Right kidney (tissue), 1 donor: ENCODE data around the gene ERI3.

Experiments used
- DNase-seq: peaks from one replicate; pipeline ENCODE4 v3.0.0-alpha.2; 2016

ERI3 gene

DNA sequence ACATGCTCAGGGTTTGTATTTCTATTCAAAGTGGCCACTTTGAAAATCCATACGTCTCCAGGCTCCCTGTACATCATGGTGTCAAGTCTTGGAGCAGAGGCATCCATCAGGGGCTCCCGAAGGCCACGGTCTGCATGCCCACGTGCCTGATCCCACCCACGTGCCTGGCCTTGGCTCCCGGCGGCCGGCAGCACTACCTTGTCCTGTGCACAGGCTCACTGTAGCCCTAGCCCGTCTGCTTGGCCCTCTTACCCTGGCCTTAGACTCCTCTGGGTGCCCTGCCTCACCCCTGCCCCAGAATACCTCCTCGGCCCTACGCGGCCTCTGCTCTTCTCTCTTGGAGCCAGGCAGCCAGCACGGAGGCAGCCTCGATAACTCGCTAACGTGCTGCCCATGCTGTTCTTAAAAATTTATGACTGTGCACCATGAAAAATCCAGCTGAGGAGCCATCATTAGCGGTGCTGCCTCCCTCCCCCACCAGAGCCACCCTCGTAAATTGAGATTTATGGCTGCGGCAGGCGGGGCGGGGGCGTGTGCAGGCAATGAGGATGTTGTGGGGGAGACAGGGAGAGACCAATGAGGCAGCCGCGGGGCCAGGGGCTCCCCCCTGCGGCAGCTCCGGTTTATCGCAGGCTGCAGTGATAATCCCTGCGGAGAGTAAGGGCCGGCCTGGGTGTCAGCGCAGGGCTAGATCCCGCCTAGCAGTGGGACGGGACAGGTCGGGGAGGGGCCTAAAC, 117.2 kb downstream of the ERI3 start:
- peak; percentile 83 for DNase-seq

DNA sequence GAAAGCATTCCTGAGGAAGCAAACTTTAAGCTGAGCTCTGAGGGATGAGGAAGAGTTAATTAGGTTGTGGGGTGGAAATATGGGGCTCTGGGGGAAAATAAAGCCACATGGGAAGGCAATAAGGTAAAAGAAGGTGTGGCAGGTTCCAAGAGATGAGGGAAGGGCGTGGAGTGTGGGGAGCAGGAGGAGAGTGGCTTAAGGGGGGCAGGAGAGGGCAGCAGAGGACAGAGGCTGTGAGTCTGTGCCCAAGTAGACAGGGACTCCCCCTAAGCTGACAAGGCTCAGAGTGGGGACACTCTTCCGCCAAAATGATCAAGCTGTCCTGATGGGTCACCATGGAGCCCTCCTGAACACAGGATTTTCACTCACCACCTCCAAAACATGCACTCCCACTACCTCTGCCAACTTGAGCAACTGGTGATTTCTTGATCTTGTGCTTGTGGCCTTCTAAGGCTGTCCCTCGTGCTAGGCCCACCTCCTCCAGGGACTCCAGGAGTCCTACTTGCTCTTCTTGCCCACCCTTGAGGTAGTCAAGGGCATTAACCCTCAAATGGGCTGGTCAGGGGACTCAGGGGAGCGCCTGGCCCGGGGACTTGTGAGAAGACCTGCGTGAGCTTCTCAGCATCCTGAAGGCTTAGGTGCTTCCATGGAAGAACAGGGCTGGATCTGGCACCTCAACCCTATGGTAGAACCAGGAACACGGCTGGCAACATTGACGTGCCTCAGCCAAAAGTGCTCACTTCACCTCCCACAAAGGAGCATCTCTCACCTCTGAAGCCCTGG, 118.4 kb downstream of the ERI3 start:
- DNase-seq: no peak

GRCh38 chr1:44235808-44236207, 119.2 kb downstream of the ERI3 start:
- no peak for DNase-seq

DNA sequence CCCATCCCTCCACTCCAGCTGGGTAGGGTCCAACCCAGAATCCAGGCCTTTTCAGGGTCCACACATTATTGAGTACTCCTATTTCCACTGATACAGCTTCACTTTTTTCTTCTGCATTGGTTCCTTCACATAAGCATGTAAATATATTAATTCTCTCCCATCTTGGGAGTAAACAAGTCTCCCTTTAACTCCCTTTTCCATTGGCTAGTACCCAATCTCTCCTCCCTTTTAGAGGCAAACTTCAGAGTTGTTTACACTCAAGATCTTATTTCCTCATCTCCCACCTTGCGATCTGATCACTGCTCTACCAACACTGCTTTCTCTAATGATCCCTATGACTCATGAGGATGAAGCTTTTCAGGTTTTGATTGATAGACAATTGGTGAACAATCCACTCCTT, 121.5 kb downstream of the ERI3 start:
- DNase-seq: no peak

DNA sequence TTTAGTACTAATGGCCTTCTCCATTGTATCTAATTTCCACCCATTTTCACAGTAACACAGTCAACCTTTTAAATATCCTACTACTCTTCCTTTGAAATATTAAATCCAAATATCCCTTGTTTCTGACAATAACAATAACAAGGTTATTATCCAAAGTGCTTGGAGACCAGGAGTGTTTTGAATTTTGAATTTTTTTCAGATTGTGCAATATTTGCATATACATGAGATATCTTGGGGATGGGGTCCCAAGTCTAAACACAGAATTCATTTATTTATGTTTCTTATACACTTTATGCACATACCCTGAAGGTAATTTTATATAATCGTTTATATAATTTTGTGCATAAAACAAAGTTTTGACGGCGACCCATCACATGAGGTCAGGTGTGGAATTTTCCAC, 124.3 kb downstream of the ERI3 start:
- no peak for DNase-seq

GRCh38 chr1:44229435-44230167, 125.5 kb downstream of the ERI3 start:
- DNase-seq: no peak

- no peak for DNase-seq
These were observed 126.8 kb downstream of the ERI3 start for GRCh38 chr1:44228218-44228617.

GRCh38 chr1:44227211-44227610, 127.8 kb downstream of the ERI3 start:
- no peak for DNase-seq

DNA sequence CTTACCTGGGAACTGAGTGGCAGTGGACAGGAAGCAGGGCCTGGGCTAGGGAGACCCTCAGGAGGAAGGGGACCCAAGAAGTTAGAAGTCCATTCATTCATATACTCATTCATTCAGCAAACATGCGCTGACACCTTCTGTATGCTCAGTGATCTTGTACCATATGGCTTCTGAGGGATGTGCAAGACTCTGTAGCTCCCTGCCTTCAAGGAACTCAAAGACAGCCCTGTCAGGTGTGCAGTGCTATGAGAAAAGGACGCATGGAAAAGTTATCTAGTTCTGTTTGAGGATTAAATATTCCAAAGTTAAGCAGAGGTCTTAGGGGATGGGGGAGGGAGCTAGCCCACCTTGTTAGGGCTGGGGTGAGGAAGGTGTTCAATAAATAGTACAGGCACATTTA, 129.3 kb downstream of the ERI3 start:
- no peak for DNase-seq

DNA sequence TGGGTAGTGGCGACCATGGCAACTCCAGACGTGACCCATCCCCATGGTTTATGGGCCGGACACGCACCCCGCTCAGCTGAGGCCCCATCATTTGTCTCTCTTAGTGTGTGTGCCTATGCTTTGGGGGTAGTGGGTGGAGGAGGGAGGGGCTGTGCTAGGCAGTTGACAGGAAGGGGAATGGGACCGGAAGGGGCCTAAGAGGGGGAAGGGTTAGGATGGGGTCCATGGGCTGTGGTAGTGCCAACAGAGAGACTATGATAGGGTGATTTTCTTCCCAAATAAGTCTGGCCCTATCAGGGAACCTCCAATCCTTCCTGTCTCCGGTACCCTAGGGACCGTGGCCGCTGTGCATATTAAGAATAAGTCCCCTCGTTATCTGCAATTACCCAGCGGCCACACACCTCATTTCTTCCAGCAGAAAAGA, 131.9 kb downstream of the ERI3 start:
- no peak for DNase-seq

GRCh38 chr1:44222397-44223186, 132.5 kb downstream of the ERI3 start:
- DNase-seq: no peak

DNA sequence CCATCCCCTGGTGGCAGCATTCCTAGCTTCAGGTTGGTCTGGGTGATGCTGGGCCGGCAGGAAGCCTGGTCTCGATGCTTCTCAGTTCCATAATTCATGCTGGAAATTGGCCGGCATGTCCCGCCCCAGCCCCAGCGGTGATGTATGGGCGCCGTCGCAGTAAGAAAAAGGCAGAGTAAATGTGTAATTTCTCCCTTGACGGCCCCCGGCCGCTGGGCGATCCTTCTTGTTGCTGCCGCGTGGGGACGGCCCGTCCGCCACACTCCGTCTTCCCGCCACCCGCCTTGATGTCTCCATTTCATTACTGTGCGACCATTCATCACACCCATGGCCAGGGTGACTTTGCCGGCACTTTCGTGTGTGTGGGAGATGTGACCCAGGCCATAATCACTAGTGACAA, 133.3 kb downstream of the ERI3 start:
- DNase-seq: no peak

GRCh38 chr1:44220755-44221154, 134.3 kb downstream of the ERI3 start:
- no peak for DNase-seq

DNA sequence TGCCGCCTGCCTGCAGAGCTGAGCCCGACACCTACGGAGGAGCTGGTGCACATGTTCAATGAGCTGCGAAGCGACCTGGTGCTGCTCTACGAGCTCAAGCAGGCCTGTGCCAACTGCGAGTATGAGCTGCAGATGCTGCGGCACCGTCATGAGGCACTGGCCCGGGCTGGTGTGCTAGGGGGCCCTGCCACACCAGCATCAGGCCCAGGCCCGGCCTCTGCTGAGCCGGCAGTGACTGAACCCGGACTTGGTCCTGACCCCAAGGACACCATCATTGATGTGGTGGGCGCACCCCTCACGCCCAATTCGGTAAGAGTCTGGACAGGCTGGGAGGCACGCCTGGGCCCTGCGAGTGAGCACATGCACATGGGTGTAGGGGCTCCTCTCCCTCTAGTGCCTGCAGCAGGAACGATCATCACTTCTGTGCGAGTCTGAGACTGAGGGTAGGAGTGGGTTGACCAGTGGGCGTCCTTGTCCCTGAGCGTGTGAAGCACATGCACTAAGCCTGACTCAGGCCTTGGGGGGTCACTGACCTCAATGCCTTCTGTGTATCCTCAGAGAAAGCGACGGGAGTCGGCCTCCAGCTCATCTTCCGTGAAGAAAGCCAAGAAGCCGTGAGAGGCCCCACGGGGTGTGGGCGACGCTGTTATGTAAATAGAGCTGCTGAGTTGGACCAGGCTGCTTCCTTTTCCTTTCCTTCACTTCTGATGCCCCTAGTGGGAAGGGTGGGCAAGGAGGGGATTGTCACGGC, 134.9 kb downstream of the ERI3 start:
- no peak for DNase-seq

DNA sequence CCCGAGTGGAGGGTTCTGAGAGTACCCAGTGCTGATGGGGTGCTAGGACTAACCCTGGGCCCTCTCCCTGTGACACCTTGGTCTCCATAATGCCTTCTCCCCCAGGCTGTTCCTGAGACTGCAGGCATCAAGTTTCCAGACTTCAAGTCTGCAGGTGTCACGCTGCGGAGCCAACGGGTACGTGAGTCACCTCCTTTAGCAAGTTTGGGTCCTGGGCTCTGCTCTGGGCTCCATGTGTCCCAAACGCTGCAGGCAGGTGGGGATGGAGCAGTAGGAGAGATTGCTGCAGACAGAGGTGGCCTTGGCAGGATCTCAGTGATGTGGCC, 135.8 kb downstream of the ERI3 start:
- no peak for DNase-seq

- no peak for DNase-seq
These were observed 136.4 kb downstream of the ERI3 start for GRCh38 chr1:44218503-44219300.

DNA sequence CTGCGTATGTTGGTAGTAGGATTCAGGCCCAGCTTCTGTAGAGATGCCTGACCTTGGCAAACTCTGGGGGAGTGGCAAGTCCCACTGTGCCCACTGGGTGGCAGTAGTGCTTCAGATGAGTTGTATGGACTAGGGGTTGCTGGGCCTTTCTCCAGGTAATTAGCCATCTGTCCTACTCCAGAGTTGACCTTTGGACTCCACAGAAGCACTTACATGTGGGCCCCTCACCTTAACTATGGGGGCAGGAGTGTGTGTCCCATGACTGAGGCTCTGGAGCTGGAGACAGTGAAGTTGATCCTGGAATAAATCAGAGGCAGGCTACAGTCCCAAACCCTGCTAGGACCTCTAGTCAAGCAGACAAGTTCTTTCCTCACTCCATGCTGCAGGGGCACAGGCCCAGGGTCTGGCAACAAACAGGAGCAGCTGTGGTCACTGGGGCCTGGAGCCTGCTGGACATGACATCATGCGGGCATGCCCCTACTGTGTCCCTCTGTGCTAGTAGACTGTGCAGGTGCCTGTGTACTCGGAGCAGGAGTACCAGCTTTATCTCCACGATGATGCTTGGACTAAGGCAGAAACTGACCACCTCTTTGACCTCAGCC, 137.1 kb downstream of the ERI3 start:
- DNase-seq: peak; percentile 67

GRCh38 chr1:44213222-44214112, 141.6 kb downstream of the ERI3 start, which contains the start of gene DMAP1:
Gene DMAP1 (plus strand): TSS chr1:44213471. CDS start chr1:44213754, 283 bp downstream.
- DNase-seq: peak; percentile 88
